ENCODE measurements around the gene CLDN14.

GRCh38 chr21:36508948-36509347, 29.0 kb upstream of the CLDN14 start:
- TF ChIP-seq CTCF (IDR thresholded peaks at IDR 0.05) = no peak
- TF ChIP-seq POLR2AphosphoS5 (IDR thresholded peaks at IDR 0.05) = no peak
- no peak for TF ChIP-seq POLR2A (IDR thresholded peaks at IDR 0.05)
